CD14-positive monocyte (primary cell): ENCODE data around the gene SMIM13. TPM values are rescaled to one million over a fixed set of nuclear protein-coding genes. Genes with fewer than 3 reads are reported as not detected.

ENCODE experiments used
- DNase-seq, 3 donors: peaks; one replicate each; pipeline ENCODE4 v3.0.0-alpha.2; 2011 to 2022
- H2AFZ ChIP-seq: 2 replicates; pipeline ENCODE4 v1.6.0; 2012; ENCODE audit warnings: mild to moderate bottlenecking, low read depth, low read length, inconsistent platforms; ENCODE audit not compliant: insufficient read depth, poor library complexity, severe bottlenecking
- H3K27ac ChIP-seq, 2 donors: 1 replicate in 1 of 2; 2 replicates in 1 of 2; pipeline ENCODE4 v1.5.1; 2012 to 2013; ENCODE audit warnings: low read length in 2 of 2, control low read depth in 1 of 2, inconsistent platforms in 1 of 2, low read depth in 1 of 2, mild to moderate bottlenecking in 1 of 2
- H3K27me3 ChIP-seq, 2 donors: one replicate each; pipeline versions ENCODE4 v1.6.0 to v1.6.1; 2011 to 2013; ENCODE audit warnings: low read length in 2 of 2; ENCODE audit not compliant: control insufficient read depth in 2 of 2, insufficient read depth in 2 of 2
- H3K36me3 ChIP-seq, 2 donors: replicated peaks in 1 of 2; 1 replicate in 1 of 2; 2 replicates in 1 of 2; pipeline versions ENCODE4 v1.5.1 to v1.6.1; 2012 to 2013; ENCODE audit warnings: low read length in 2 of 2, control low read depth in 1 of 2, inconsistent platforms in 1 of 2, mild to moderate bottlenecking in 1 of 2; ENCODE audit not compliant: insufficient read depth in 2 of 2, control insufficient read depth in 1 of 2
- H3K4me1 ChIP-seq, 2 donors: 1 replicate in 1 of 2; 2 replicates in 1 of 2; pipeline versions ENCODE4 v1.5.1 to v1.6.1; 2012 to 2013; ENCODE audit warnings: low read length in 2 of 2, control low read depth in 1 of 2, inconsistent platforms in 1 of 2, mild to moderate bottlenecking in 1 of 2, moderate library complexity in 1 of 2; ENCODE audit not compliant: insufficient read depth in 2 of 2, control insufficient read depth in 1 of 2
- H3K4me2 ChIP-seq: replicated peaks from 2 replicates; pipeline ENCODE3; 2012; ENCODE audit warnings: low read length, moderate library complexity, mild to moderate bottlenecking; ENCODE audit not compliant: poor library complexity, severe bottlenecking; ENCODE audit errors: extremely low read depth
- H3K4me3 ChIP-seq, 3 experiments: fragments of 200-600 bp in 1 of 3; sonication (generic) in 1 of 3; replicated peaks in 1 of 3; 1 replicate in 2 of 3; 2 replicates in 1 of 3; pipeline ENCODE4 v1.5.1; 2011 to 2013; ENCODE audit warnings: low read length in 3 of 3, mild to moderate bottlenecking in 3 of 3, control low read depth in 2 of 3, low read depth in 2 of 3, inconsistent platforms in 1 of 3, moderate library complexity in 1 of 3
- H3K79me2 ChIP-seq: 2 replicates; pipeline ENCODE4 v1.6.0; 2012; ENCODE audit warnings: mild to moderate bottlenecking, control low read depth, inconsistent platforms, low read length, moderate library complexity; ENCODE audit not compliant: insufficient read depth
- H3K9ac ChIP-seq: 2 replicates; pipeline ENCODE4 v1.6.0; 2017; ENCODE audit warnings: low read length, mild to moderate bottlenecking; ENCODE audit not compliant: insufficient read depth, poor library complexity, severe bottlenecking
- H3K9me3 ChIP-seq, 2 donors: replicated peaks in 1 of 2; 1 replicate in 1 of 2; 2 replicates in 1 of 2; pipeline versions ENCODE4 v1.5.1 to v1.6.1; 2012 to 2013; ENCODE audit warnings: low read length in 2 of 2, control low read depth in 1 of 2; ENCODE audit not compliant: control insufficient read depth in 1 of 2, insufficient read depth in 1 of 2
- H4K20me1 ChIP-seq: 2 replicates; pipeline ENCODE4 v1.6.0; 2012; ENCODE audit warnings: mild to moderate bottlenecking, low read length, control low read depth, moderate library complexity; ENCODE audit not compliant: insufficient read depth
- H3K27ac Mint-ChIP-seq, 7 donors: one replicate each; pipeline ENCODE4 v1.8.0; 2020; ENCODE audit warnings: mild to moderate bottlenecking in 7 of 7, mixed read lengths in 7 of 7, moderate library complexity in 6 of 7, inconsistent platforms in 2 of 7
- H3K27me3 Mint-ChIP-seq, 3 donors: one replicate each; pipeline ENCODE4 v1.8.0; 2021 to 2022; ENCODE audit warnings: low read depth in 3 of 3, mild to moderate bottlenecking in 3 of 3, mixed read lengths in 3 of 3, moderate library complexity in 3 of 3, inconsistent platforms in 1 of 3
- H3K36me3 Mint-ChIP-seq, 2 donors: one replicate each; pipeline ENCODE4 v1.8.0; 2020; ENCODE audit warnings: mixed read lengths in 2 of 2, inconsistent platforms in 1 of 2, mild to moderate bottlenecking in 1 of 2
- H3K4me1 Mint-ChIP-seq: one replicate; pipeline ENCODE4 v1.8.0; 2020; ENCODE audit warnings: mild to moderate bottlenecking, mixed read lengths
- H3K4me3 Mint-ChIP-seq, 2 donors: one replicate each; pipeline ENCODE4 v1.8.0; 2020; ENCODE audit warnings: mild to moderate bottlenecking in 2 of 2, mixed read lengths in 2 of 2, moderate library complexity in 1 of 2
- H3K9me3 Mint-ChIP-seq, 7 donors: one replicate each; pipeline ENCODE4 v1.8.0; 2020 to 2022; ENCODE audit warnings: mixed read lengths in 7 of 7, mild to moderate bottlenecking in 6 of 7, moderate library complexity in 6 of 7, inconsistent platforms in 2 of 7
- WGBS: methylation state at CpG from one replicate; pipeline ENCODE4 v1.1.5; 2013; ENCODE audit warnings: missing lambda C conversion rate; ENCODE audit not compliant: insufficient coverage; 5-methylcytosine and 5-hydroxymethylcytosine counted together
- intact Hi-C, 2 donors: fragments of 100-400 bp; cut with micrococcal nuclease; formaldehyde crosslinking; loops; one replicate each; pipeline versions ENCODE4 v1.15.0 to v1.15.1; 2023
- polyA plus RNA-seq, 3 donors: library from polyadenylated mRNA; depleted of rRNA in 1 of 3; unstranded in 2 of 3; stranded (reverse) in 1 of 3; fragments of 300-500 nt in 2 of 3; fragments of >200 nt in 1 of 3; fragmentation: Illumina TruSeq in 2 of 3; gene quantifications; 1 replicate in 2 of 3; 2 replicates in 1 of 3; pipeline ENCODE4 v1.2.3, GENCODE V29; 2012 to 2021
- TF ChIP-seq, protein P1 (sequence below): fragments of 200-600 bp; IDR thresholded peaks from one replicate; pipeline ENCODE4 v1.8.0; 2022; ENCODE audit warnings: antibody characterized with exemption, mild to moderate bottlenecking

Gene SMIM13
- polyA plus RNA-seq, 3 donors, result 1.4 to 3.4 (median 2.4) TPM

- intact Hi-C loops, result no loop called here
- peak overlapping the region in 2 of 7 donors; percentile 7 to 42 for H3K27ac Mint-ChIP-seq
- no peak overlapping the region for H3K9ac ChIP-seq
Measured at GRCh38 chr6:11096109-11096508, 2.5 kb downstream of the SMIM13 start.

GRCh38 chr6:11097476-11097875, 3.8 kb downstream of the SMIM13 start:
- H4K20me1 ChIP-seq, result peaks cover 15% of the 10 kb centered on the region
- peaks cover 39% of the 10 kb centered on the region for H3K4me1 Mint-ChIP-seq
- intact Hi-C loops, result no loop called here
- H3K4me3 ChIP-seq, result no peak overlapping the region
- no peak overlapping the region for H3K9ac ChIP-seq
- H3K36me3 ChIP-seq, result no peaks in the 10 kb centered on the region
- H3K27ac ChIP-seq, result peak overlapping the region in 1 of 2 donors; percentile 1
- peaks cover 84% of the 10 kb centered on the region for H3K79me2 ChIP-seq
- TF ChIP-seq, protein P1, sequence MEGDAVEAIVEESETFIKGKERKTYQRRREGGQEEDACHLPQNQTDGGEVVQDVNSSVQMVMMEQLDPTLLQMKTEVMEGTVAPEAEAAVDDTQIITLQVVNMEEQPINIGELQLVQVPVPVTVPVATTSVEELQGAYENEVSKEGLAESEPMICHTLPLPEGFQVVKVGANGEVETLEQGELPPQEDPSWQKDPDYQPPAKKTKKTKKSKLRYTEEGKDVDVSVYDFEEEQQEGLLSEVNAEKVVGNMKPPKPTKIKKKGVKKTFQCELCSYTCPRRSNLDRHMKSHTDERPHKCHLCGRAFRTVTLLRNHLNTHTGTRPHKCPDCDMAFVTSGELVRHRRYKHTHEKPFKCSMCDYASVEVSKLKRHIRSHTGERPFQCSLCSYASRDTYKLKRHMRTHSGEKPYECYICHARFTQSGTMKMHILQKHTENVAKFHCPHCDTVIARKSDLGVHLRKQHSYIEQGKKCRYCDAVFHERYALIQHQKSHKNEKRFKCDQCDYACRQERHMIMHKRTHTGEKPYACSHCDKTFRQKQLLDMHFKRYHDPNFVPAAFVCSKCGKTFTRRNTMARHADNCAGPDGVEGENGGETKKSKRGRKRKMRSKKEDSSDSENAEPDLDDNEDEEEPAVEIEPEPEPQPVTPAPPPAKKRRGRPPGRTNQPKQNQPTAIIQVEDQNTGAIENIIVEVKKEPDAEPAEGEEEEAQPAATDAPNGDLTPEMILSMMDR, result no peak
- H3K9me3 ChIP-seq, result no peaks in the 10 kb centered on the region
- no peak for DNase-seq
- H3K27ac Mint-ChIP-seq, result peak overlapping the region in 1 of 7 donors; percentile 50
- H3K27me3 ChIP-seq, result no peaks in the 10 kb centered on the region
- H2AFZ ChIP-seq, result no peak overlapping the region
- H3K4me3 Mint-ChIP-seq, result no peak overlapping the region
- peaks cover 24 to 29% of the 10 kb centered on the region in 2 donors for H3K4me1 ChIP-seq
- no CpG with 5 or more reads among the region's 8 CpGs for WGBS
- H3K27me3 Mint-ChIP-seq, result no peaks in the 10 kb centered on the region
- H3K4me2 ChIP-seq, result no peak overlapping the region
- H3K36me3 Mint-ChIP-seq, result peaks cover 17 to 19% of the 10 kb centered on the region in 2 donors
- peaks cover 0 to 5% (median 2%) of the 10 kb centered on the region in 7 donors for H3K9me3 Mint-ChIP-seq

More at GRCh38 chr6:11096109-11096508, 2.5 kb downstream of the SMIM13 start:
- Mint-ChIP-seq H3K9me3 (peaks cover 0 to 5% (median 1%) of the 10 kb centered on the region in 7 donors), H3K36me3 (peaks cover 14 to 15% of the 10 kb centered on the region in 2 donors), H3K4me1 (peaks cover 34% of the 10 kb centered on the region), H3K27me3 (no peaks in the 10 kb centered on the region), H3K4me3 (peak overlapping the region in 1 of 2 donors; percentile 26)
- Histone ChIP-seq H3K36me3 (no peaks in the 10 kb centered on the region), H3K9me3 (no peaks in the 10 kb centered on the region), H3K4me1 (peaks cover 29% of the 10 kb centered on the region in 2 donors), H3K4me3 (no peak overlapping the region), H4K20me1 (peaks cover 11% of the 10 kb centered on the region), H3K27me3 (no peaks in the 10 kb centered on the region), H2AFZ (no peak overlapping the region), H3K79me2 (peaks cover 70% of the 10 kb centered on the region), H3K27ac (no peak overlapping the region), H3K4me2 (no peak overlapping the region)
- 44% methylated on average over 2 of the region's 4 CpGs for WGBS
- TF ChIP-seq, protein P1, result no peak
- DNase-seq, result peak; percentile 21 to 32 (median 25)
